ENCODE data around the gene CTNNA2. TPM values are rescaled to one million over a fixed set of nuclear protein-coding genes. Genes with fewer than 3 reads are reported as not detected.
A peak's percentile ranks its signal among the peaks of the same experiment; 100 is the strongest.

Gene CTNNA2
- total and polyA plus RNA-seq, 2 of the 8 experiments (the other 6 are each of a cell fraction or from before 2014, with no cell fraction given), result 3.9 to 9.0 TPM

GRCh38 chr2:80687524-80687923, 1174.7 kb downstream of the CTNNA2 start:
- no peak overlapping the region for H2BK20ac ChIP-seq (ENCODE audit: low read length)
- H2BK120ac ChIP-seq (replicated peaks; ENCODE audit: low read depth, low read length), result no peak overlapping the region
- no peak overlapping the region for H3K4me3 ChIP-seq (ENCODE audit: extremely low read depth in 1 of 4, insufficient read depth in 2 of 4, low read depth in 3 of 4, low read length in 4 of 4)
- ChIA-PET CTCF (ENCODE audit: partially characterized antibody) (no interaction called here), POLR2A (ENCODE audit: partially characterized antibody) (no interaction called here)
- H3K36me3 ChIP-seq (ENCODE audit: control insufficient read depth in 2 of 4, insufficient read depth in 4 of 4, low read length in 3 of 4), result no peaks in the 10 kb centered on the region
- H3K9me3 ChIP-seq (ENCODE audit: insufficient read depth in 2 of 2, low read depth in 1 of 2, low read length in 1 of 2), result no peaks in the 10 kb centered on the region
- no peak overlapping the region for H3K4me2 ChIP-seq (ENCODE audit: insufficient read depth in 1 of 2, low read depth in 2 of 2, low read length in 2 of 2)
- H4K91ac ChIP-seq (replicated peaks; ENCODE audit: insufficient read length, low read length), result no peak overlapping the region
- no peaks in the 10 kb centered on the region for H3K79me2 ChIP-seq (ENCODE audit: control insufficient read depth in 1 of 2, insufficient read depth in 2 of 2, low read length in 2 of 2)
- DNase-seq (ENCODE audit: low read depth in 1 of 2, low spot score in 2 of 2), result no peak
- H3K18ac ChIP-seq (ENCODE audit: extremely low read depth, low read length), result no peak overlapping the region
- no peak overlapping the region for H3K23ac ChIP-seq (ENCODE audit: insufficient read length)
- no peak overlapping the region for H3K56ac ChIP-seq (replicated peaks; ENCODE audit: insufficient read length, low read depth, low read length)
- no peak overlapping the region for H2BK12ac ChIP-seq (ENCODE audit: low read depth, low read length)
- no peaks in the 10 kb centered on the region for H4K20me1 ChIP-seq (replicated peaks in 1 of 2; ENCODE audit: control insufficient read depth in 1 of 2, insufficient read depth in 2 of 2, low read length in 2 of 2)
- no peak overlapping the region for H4K5ac ChIP-seq (ENCODE audit: insufficient read length, low read depth, low read length)
- H3K4ac ChIP-seq (replicated peaks; ENCODE audit: insufficient read length, low read depth, low read length), result peak overlapping the region; percentile 21
- no peak overlapping the region for H3K14ac ChIP-seq (ENCODE audit: insufficient read length)
- H2BK5ac ChIP-seq (ENCODE audit: low read depth, low read length), result no peak overlapping the region
- no peak overlapping the region for H3K27ac ChIP-seq (ENCODE audit: low read depth, low read length)
- H3K9ac ChIP-seq (replicated peaks in 1 of 4; ENCODE audit: extremely low read depth in 1 of 4, low read depth in 3 of 4, low read length in 3 of 4), result no peak overlapping the region
- no peak overlapping the region for H4K8ac ChIP-seq (ENCODE audit: extremely low read depth, insufficient read depth, low read length)
- H2AFZ ChIP-seq (ENCODE audit: low read length), result no peak overlapping the region
- no peaks in the 10 kb centered on the region for H3K27me3 ChIP-seq (replicated peaks in 1 of 4; ENCODE audit: control insufficient read depth in 3 of 4, extremely low read depth in 1 of 4, insufficient read depth in 3 of 4, low read length in 3 of 4)
- no peak overlapping the region for H2BK15ac ChIP-seq (ENCODE audit: low read length)
- H3K4me1 ChIP-seq (replicated peaks in 1 of 4; ENCODE audit: control insufficient read depth in 3 of 4, insufficient read depth in 4 of 4, low read length in 3 of 4), result no peaks in the 10 kb centered on the region
- FAIRE-seq, result no peak
- no peaks in the 10 kb centered on the region for H3K23me2 ChIP-seq (ENCODE audit: low read depth, low read length)
- no peaks in the 10 kb centered on the region for H3K79me1 ChIP-seq (ENCODE audit: low read depth, low read length)
- no peak overlapping the region for H2AK5ac ChIP-seq (ENCODE audit: low read depth, low read length)
- TF ChIP-seq CHD7 (IDR thresholded peaks at IDR 0.05; ENCODE audit: insufficient replicate concordance, low read length), result no peak

Data from H1 (cell line).